MM.1S (cell line): Measurements from ENCODE around the gene SYT4.

Experiments
- CTCF ChIP-seq: fragments of 300-600 bp; sonication (generic); IDR thresholded peaks from 2 replicates; pipeline ENCODE4 v1.5.1; 2016; ENCODE audit warnings: antibody characterized with exemption, low read length, mixed read lengths
- EZH2 ChIP-seq: fragments of 300-600 bp; sonication (generic); optimal IDR thresholded peaks from 2 replicates; pipeline ENCODE3; 2017; ENCODE audit warnings: low read depth, mild to moderate bottlenecking, antibody characterized with exemption, low read length, mixed read lengths
- EZH2phosphoT487 ChIP-seq: fragments of 300-600 bp; sonication (generic); IDR thresholded peaks from 2 replicates; pipeline ENCODE4 v1.6.1; 2018; ENCODE audit warnings: antibody characterized with exemption, low read length

DNA sequence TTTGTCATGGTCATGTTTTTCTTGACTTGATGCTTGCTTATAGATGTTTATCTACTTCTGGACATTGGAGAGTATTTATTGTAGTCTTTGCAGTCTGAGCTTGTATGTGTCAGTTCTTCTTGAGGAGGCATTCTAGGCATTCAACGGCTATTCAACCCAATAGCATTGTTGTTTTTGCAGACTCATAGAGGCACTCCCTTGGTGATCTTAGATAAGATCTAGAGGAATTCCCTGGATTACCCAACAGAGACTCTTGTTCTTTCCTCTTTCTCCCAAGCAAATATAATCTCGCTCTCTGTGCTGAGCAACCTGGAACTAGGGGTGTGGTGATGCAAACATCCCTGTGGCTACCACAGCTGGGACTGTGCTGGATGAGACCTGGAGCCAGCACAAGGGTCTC is 40.4 kb downstream of the SYT4 start:
- TF ChIP-seq CTCF (no peak), EZH2 (no peak), EZH2phosphoT487 (no peak)
